NB4 (cell line): ENCODE data around the gene LAMA4.

Source experiments
- DNase-seq: peaks from one replicate; pipeline ENCODE4 v3.0.0; 2010; ENCODE audit warnings: low read depth
- H3K4me3 ChIP-seq: one replicate; pipeline ENCODE4 v1.5.1; 2011; ENCODE audit warnings: mild to moderate bottlenecking, low read depth, low read length, moderate library complexity
- CTCF ChIP-seq: IDR thresholded peaks from one replicate; pipeline ENCODE4 v1.5.1; 2012; ENCODE audit warnings: low read depth, low read length
- MYC ChIP-seq: IDR thresholded peaks from 2 replicates; pipeline ENCODE4 v1.6.1; 2011; ENCODE audit warnings: low read depth, low read length
- POLR2A ChIP-seq: IDR thresholded peaks from 2 replicates; pipeline ENCODE4 v1.6.1; 2011; ENCODE audit warnings: mild to moderate bottlenecking; ENCODE audit not compliant: insufficient read length; ENCODE audit errors: extremely low read depth
- TF ChIP-seq, protein P1 (sequence below): IDR thresholded peaks from 2 replicates; pipeline ENCODE4 v1.6.1; 2011; ENCODE audit warnings: low read depth, low read length

The LAMA4 gene

DNA sequence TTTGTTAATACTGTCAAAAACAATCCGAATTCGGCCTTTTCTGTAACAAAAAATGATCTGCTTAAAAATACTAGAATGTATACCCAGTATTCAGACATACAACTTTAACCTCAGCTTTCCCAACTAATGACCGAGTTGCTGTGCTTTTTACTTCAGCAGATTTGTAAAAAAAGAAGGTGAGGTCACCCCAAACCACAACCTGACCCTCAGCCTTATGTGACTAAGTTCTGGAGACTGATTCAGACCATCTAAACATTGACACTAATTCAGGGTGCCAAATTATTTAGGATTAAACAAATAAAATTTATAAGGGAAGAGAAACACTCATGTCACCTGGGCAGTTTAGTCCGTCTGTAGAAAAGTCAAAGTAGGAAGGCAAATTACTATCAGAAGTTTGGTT lies 192.8 kb downstream of the LAMA4 start:
- DNase-seq: no peak

More for the DNA sequence above, 192.8 kb downstream of the LAMA4 start:
- no peak overlapping the region for H3K4me3 ChIP-seq
- no peak for TF ChIP-seq POLR2A
- no peak for TF ChIP-seq CTCF
- TF ChIP-seq, protein P1, sequence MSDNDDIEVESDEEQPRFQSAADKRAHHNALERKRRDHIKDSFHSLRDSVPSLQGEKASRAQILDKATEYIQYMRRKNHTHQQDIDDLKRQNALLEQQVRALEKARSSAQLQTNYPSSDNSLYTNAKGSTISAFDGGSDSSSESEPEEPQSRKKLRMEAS: no peak
- TF ChIP-seq MYC: no peak
